ENCODE results near the gene THBS2.

DNA sequence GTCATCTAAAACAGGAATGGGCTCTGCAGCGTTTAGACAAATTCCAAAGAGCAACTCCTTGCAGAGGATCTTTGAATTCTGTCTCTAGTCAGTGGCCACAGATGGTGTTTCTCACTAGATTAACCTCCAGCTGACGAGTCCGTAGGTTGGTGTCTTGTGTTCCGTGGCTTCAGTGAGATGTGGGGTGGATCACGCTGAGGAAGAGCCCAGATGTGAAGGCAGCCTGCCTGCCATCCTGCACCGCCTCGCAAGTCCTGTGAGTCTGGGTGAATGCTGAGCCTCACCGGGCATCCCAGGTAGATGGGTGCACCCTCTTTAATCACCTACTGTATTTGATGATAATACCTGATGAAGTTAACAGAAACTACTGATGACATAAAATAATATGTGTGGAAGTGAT lies 70.4 kb downstream of the THBS2 start:
- no peak for TF ChIP-seq EZH2 (IDR thresholded peaks at IDR 0.05; ENCODE audit: low read depth, low read length, severe bottlenecking)
- no peak for TF ChIP-seq SIN3A (conservative IDR thresholded peaks at IDR 0.05 in 1 of 2, IDR thresholded peaks at IDR 0.05 in 1 of 2; ENCODE audit: low read depth in 1 of 2, low read length in 2 of 2)
- no peak for TF ChIP-seq RAD21 (IDR thresholded peaks at IDR 0.05 in 1 of 2, conservative IDR thresholded peaks at IDR 0.05 in 1 of 2; ENCODE audit: low read depth in 2 of 2, low read length in 2 of 2)
- TF ChIP-seq POLR2A (IDR thresholded peaks at IDR 0.05; ENCODE audit: control extremely low read depth in 1 of 2, low read depth in 2 of 2, low read length in 2 of 2): no peak
- no peak for TF ChIP-seq RBBP5 (IDR thresholded peaks at IDR 0.05; ENCODE audit: borderline replicate concordance, low read depth, low read length)

Measured in H1 (cell line).